ENCODE measurements around the gene SPNS2.

Gene SPNS2

GRCh38 chr17:4520894-4521600 is 22.4 kb downstream of the SPNS2 start:
- Mint-ChIP-seq H3K4me1 (no peaks in the 10 kb centered on the region), H3K9me3 (no peaks in the 10 kb centered on the region)

GRCh38 chr17:4522661-4523060 is 24.0 kb downstream of the SPNS2 start:
- no peaks in the 10 kb centered on the region for H3K9me3 Mint-ChIP-seq
- H3K27ac Mint-ChIP-seq: no peak overlapping the region
- H3K4me1 Mint-ChIP-seq: no peaks in the 10 kb centered on the region
- no peaks in the 10 kb centered on the region for H3K27me3 Mint-ChIP-seq
- no peaks in the 10 kb centered on the region for H3K36me3 Mint-ChIP-seq
- H3K4me3 Mint-ChIP-seq: no peak overlapping the region

More at GRCh38 chr17:4520894-4521600, 22.4 kb downstream of the SPNS2 start:
- no peak overlapping the region for H3K27ac Mint-ChIP-seq
- H3K4me3 Mint-ChIP-seq: no peak overlapping the region
- no peaks in the 10 kb centered on the region for H3K36me3 Mint-ChIP-seq
- H3K27me3 Mint-ChIP-seq: no peaks in the 10 kb centered on the region

GRCh38 chr17:4523946-4524345 is 25.3 kb downstream of the SPNS2 start:
- Mint-ChIP-seq H3K4me1 (no peaks in the 10 kb centered on the region), H3K4me3 (no peak overlapping the region), H3K27ac (no peak overlapping the region), H3K36me3 (no peaks in the 10 kb centered on the region), H3K9me3 (no peaks in the 10 kb centered on the region), H3K27me3 (no peaks in the 10 kb centered on the region)

GRCh38 chr17:4525691-4526397 is 27.2 kb downstream of the SPNS2 start:
- Mint-ChIP-seq H3K4me3 (no peak overlapping the region), H3K27ac (no peak overlapping the region), H3K27me3 (peaks cover 2% of the 10 kb centered on the region), H3K4me1 (no peaks in the 10 kb centered on the region), H3K9me3 (no peaks in the 10 kb centered on the region), H3K36me3 (no peaks in the 10 kb centered on the region)

- no peaks in the 10 kb centered on the region for H3K9me3 Mint-ChIP-seq
- no peak overlapping the region for H3K27ac Mint-ChIP-seq
- no peaks in the 10 kb centered on the region for H3K36me3 Mint-ChIP-seq
- H3K4me3 Mint-ChIP-seq: no peak overlapping the region
- H3K4me1 Mint-ChIP-seq: no peaks in the 10 kb centered on the region
- H3K27me3 Mint-ChIP-seq: peaks cover 2% of the 10 kb centered on the region
Measured at GRCh38 chr17:4527134-4527533, 28.5 kb downstream of the SPNS2 start.

- Mint-ChIP-seq H3K27me3 (peaks cover 2% of the 10 kb centered on the region), H3K4me3 (no peak overlapping the region), H3K27ac (no peak overlapping the region), H3K9me3 (no peaks in the 10 kb centered on the region), H3K36me3 (no peaks in the 10 kb centered on the region), H3K4me1 (no peaks in the 10 kb centered on the region)
Measured at GRCh38 chr17:4527566-4528125, 29.0 kb downstream of the SPNS2 start.

- Mint-ChIP-seq H3K9me3 (no peaks in the 10 kb centered on the region), H3K36me3 (no peaks in the 10 kb centered on the region), H3K4me1 (no peaks in the 10 kb centered on the region), H3K27ac (peak overlapping the region; percentile 59), H3K4me3 (no peak overlapping the region), H3K27me3 (peaks cover 2% of the 10 kb centered on the region)
Measured at GRCh38 chr17:4529533-4530152, 31.0 kb downstream of the SPNS2 start.

- Mint-ChIP-seq H3K4me1 (no peaks in the 10 kb centered on the region), H3K36me3 (no peaks in the 10 kb centered on the region), H3K9me3 (no peaks in the 10 kb centered on the region), H3K4me3 (no peak overlapping the region), H3K27me3 (peaks cover 2% of the 10 kb centered on the region), H3K27ac (no peak overlapping the region)
Measured at GRCh38 chr17:4530799-4531730, 32.4 kb downstream of the SPNS2 start.

- Mint-ChIP-seq H3K9me3 (no peaks in the 10 kb centered on the region), H3K36me3 (no peaks in the 10 kb centered on the region), H3K4me1 (no peaks in the 10 kb centered on the region), H3K4me3 (no peak overlapping the region), H3K27ac (no peak overlapping the region), H3K27me3 (peaks cover 2% of the 10 kb centered on the region)
Measured at GRCh38 chr17:4531988-4532736, 33.5 kb downstream of the SPNS2 start.

- H3K4me3 Mint-ChIP-seq: no peak overlapping the region
- H3K9me3 Mint-ChIP-seq: no peaks in the 10 kb centered on the region
- H3K4me1 Mint-ChIP-seq: no peaks in the 10 kb centered on the region
- no peaks in the 10 kb centered on the region for H3K36me3 Mint-ChIP-seq
- H3K27ac Mint-ChIP-seq: peak overlapping the region; percentile 46
- H3K27me3 Mint-ChIP-seq: peaks cover 2% of the 10 kb centered on the region
Measured at GRCh38 chr17:4532860-4533522, 34.3 kb downstream of the SPNS2 start.

- Mint-ChIP-seq H3K27ac (peak overlapping the region; percentile 46), H3K9me3 (no peaks in the 10 kb centered on the region), H3K27me3 (peaks cover 2% of the 10 kb centered on the region), H3K4me1 (no peaks in the 10 kb centered on the region), H3K36me3 (no peaks in the 10 kb centered on the region), H3K4me3 (no peak overlapping the region)
Measured at GRCh38 chr17:4533523-4534504, 35.1 kb downstream of the SPNS2 start.

- H3K27me3 Mint-ChIP-seq: peaks cover 2% of the 10 kb centered on the region
- H3K9me3 Mint-ChIP-seq: no peaks in the 10 kb centered on the region
- no peaks in the 10 kb centered on the region for H3K36me3 Mint-ChIP-seq
- no peaks in the 10 kb centered on the region for H3K4me1 Mint-ChIP-seq
- H3K27ac Mint-ChIP-seq: no peak overlapping the region
- no peak overlapping the region for H3K4me3 Mint-ChIP-seq
Measured at GRCh38 chr17:4534515-4534914, 35.8 kb downstream of the SPNS2 start.

GRCh38 chr17:4534928-4535666 is 36.4 kb downstream of the SPNS2 start:
- Mint-ChIP-seq H3K27me3 (no peaks in the 10 kb centered on the region), H3K4me3 (no peak overlapping the region), H3K9me3 (no peaks in the 10 kb centered on the region), H3K27ac (no peak overlapping the region), H3K4me1 (no peaks in the 10 kb centered on the region), H3K36me3 (no peaks in the 10 kb centered on the region)
